Panc1 (cell line): Measurements from ENCODE around the gene GADL1.

Source experiments
- CTCF ChIP-seq: fragments of 450-650 bp; IDR thresholded peaks from 2 replicates; pipeline ENCODE4 v1.5.1; 2017; ENCODE audit warnings: mild to moderate bottlenecking
- POLR2AphosphoS5 ChIP-seq: IDR thresholded peaks from 2 replicates; pipeline ENCODE4 v1.6.1; 2012; ENCODE audit warnings: mild to moderate bottlenecking, low read depth, low read length, moderate library complexity

DNA sequence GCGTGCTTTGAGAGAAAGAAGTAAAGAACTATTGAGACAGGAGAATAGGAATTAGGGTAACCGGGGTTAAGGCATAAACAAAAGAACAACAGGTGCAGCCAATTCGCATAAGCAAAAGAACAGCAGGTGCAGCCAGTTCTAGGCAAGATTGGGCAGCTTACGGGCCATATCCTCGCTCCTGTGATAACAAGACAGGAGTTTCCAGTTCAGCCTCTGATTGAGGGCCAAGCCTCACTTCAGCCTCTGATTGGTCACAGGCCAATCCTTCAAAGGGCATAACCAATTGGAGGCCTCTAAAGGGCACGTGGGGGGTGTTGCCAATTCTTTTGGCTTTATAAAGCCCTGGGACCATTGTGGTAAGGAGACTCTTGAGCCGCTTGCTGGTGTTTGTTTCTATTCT, 143.5 kb downstream of the GADL1 start:
- TF ChIP-seq CTCF (no peak), POLR2AphosphoS5 (no peak)
